HL-60 (cell line): ENCODE results near the gene ADAM12.

Source experiments
- DNase-seq, 2 experiments: peaks; one replicate each; pipeline ENCODE4 v3.0.0-alpha.2; 2010 to 2020; ENCODE audit warnings: low read depth in 1 of 2, low spot score in 1 of 2
- H3K27ac ChIP-seq: fragments of 250-450 bp; sonication (Bioruptor Pico); replicated peaks from 2 replicates; pipeline ENCODE4 v1.5.1; 2020; ENCODE audit warnings: mild to moderate bottlenecking, moderate library complexity
- H3K27me3 ChIP-seq: fragments of 250-450 bp; sonication (Bioruptor Pico); 2 replicates; pipeline ENCODE4 v1.5.1; 2021; ENCODE audit warnings: mild to moderate bottlenecking, moderate library complexity; ENCODE audit not compliant: insufficient read depth, poor library complexity, severe bottlenecking
- H3K4me3 ChIP-seq: replicated peaks from 2 replicates; pipeline ENCODE4 v1.5.1; 2011; ENCODE audit warnings: mild to moderate bottlenecking, control low read depth, low read length; ENCODE audit not compliant: insufficient read depth
- GABPA ChIP-seq: IDR thresholded peaks from 2 replicates; pipeline ENCODE4 v1.6.1; 2012; ENCODE audit warnings: low read depth
- POLR2AphosphoS5 ChIP-seq: IDR thresholded peaks from 2 replicates; pipeline ENCODE4 v1.6.1; 2012; ENCODE audit warnings: low read depth
- REST ChIP-seq: IDR thresholded peaks from 2 replicates; pipeline ENCODE4 v1.6.1; 2012; ENCODE audit warnings: low read depth; ENCODE audit not compliant: insufficient replicate concordance
- SPI1 ChIP-seq: IDR thresholded peaks from 2 replicates; pipeline ENCODE4 v1.6.1; 2012; ENCODE audit warnings: low read depth, mild to moderate bottlenecking, borderline replicate concordance
- TF ChIP-seq, protein P1 (sequence below): IDR thresholded peaks from one replicate; pipeline ENCODE4 v1.5.1; 2011; ENCODE audit warnings: low read length, control low read depth, inconsistent platforms; ENCODE audit not compliant: insufficient read depth

ADAM12 gene

GRCh38 chr10:126140746-126141273 is 247.5 kb downstream of the ADAM12 start:
- no peak overlapping the region for H3K4me3 ChIP-seq
- TF ChIP-seq SPI1: no peak
- H3K27ac ChIP-seq: no peak overlapping the region
- DNase-seq: peak in 1 of 2 experiments; percentile 34
- H3K27me3 ChIP-seq: no peaks in the 10 kb centered on the region

GRCh38 chr10:126137562-126138221 is 250.6 kb downstream of the ADAM12 start:
- TF ChIP-seq GABPA: no peak
- TF ChIP-seq, protein P1, sequence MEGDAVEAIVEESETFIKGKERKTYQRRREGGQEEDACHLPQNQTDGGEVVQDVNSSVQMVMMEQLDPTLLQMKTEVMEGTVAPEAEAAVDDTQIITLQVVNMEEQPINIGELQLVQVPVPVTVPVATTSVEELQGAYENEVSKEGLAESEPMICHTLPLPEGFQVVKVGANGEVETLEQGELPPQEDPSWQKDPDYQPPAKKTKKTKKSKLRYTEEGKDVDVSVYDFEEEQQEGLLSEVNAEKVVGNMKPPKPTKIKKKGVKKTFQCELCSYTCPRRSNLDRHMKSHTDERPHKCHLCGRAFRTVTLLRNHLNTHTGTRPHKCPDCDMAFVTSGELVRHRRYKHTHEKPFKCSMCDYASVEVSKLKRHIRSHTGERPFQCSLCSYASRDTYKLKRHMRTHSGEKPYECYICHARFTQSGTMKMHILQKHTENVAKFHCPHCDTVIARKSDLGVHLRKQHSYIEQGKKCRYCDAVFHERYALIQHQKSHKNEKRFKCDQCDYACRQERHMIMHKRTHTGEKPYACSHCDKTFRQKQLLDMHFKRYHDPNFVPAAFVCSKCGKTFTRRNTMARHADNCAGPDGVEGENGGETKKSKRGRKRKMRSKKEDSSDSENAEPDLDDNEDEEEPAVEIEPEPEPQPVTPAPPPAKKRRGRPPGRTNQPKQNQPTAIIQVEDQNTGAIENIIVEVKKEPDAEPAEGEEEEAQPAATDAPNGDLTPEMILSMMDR: no peak
- no peak for TF ChIP-seq SPI1
- no peak for TF ChIP-seq REST
- no peak for TF ChIP-seq POLR2AphosphoS5
- no peaks in the 10 kb centered on the region for H3K27me3 ChIP-seq
- no peak overlapping the region for H3K27ac ChIP-seq

DNA sequence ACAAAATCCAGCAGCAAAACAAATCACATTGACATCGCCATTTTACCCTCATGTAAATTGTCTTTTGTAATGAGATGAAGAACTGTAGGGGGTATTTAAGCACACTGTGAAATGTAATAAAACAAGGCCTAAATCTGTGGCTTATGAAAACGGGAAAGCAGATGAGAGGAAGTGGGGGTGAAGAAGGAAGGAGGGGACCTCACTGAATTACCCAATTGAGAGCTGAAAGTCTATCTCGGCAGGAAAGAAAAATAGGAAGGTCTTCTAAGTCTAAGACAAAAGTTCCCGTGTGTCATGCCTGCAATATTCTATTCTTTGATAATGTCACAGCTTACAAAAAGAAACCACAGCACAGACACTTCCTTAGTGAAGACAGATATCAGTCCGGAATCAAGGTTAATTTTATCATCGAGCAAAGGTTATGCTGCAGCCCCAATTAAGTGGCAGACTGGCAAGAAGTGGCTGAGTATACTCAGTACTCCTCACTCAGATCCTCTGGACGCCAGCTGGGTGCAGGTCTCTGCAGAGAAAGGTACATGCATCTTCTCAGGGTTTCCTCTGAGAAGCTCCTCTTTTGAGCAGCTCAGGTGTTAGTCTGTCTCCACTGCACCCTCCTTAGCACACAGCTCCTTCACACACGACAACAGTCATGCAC is 252.2 kb downstream of the ADAM12 start:
- H3K4me3 ChIP-seq: no peak overlapping the region
- H3K27me3 ChIP-seq: no peaks in the 10 kb centered on the region
- DNase-seq: peak; percentile 51 to 63
- H3K27ac ChIP-seq: peak overlapping the region; percentile 17
- TF ChIP-seq, protein P1: no peak
- peak; percentile 87 for TF ChIP-seq SPI1

More at GRCh38 chr10:126137562-126138221, 250.6 kb downstream of the ADAM12 start:
- no peak overlapping the region for H3K4me3 ChIP-seq
- no peak for DNase-seq

GRCh38 chr10:126135177-126135576 is 253.1 kb downstream of the ADAM12 start:
- H3K27ac ChIP-seq: peak overlapping the region; percentile 17; the same call in 1 of the 2 replicates
- DNase-seq: peak in 1 of 2 experiments; percentile 9
- TF ChIP-seq, protein P1: no peak
- TF ChIP-seq POLR2AphosphoS5 (no peak), SPI1 (no peak), GABPA (no peak), REST (no peak)

More at GRCh38 chr10:126135177-126135576, 253.1 kb downstream of the ADAM12 start:
- Histone ChIP-seq H3K27me3 (no peaks in the 10 kb centered on the region), H3K4me3 (no peak overlapping the region)
